GM12892 (cell line): ENCODE results near the gene TTC31.
"Not testable (repeated sequence)": the region's sequence is repeated elsewhere in the genome, so short reads cannot be mapped to it uniquely, and the experiment has no call there.

Experiments
- DNase-seq: peaks from one replicate; pipeline ENCODE4 v3.0.0; 2011; ENCODE audit not compliant: insufficient read length
- FAIRE-seq: peaks from 2 replicates; lab custom pipeline; 2011; peaks lifted over from hg19 to GRCh38; lab: Jason Lieb, UNC
- POLR2A ChIP-seq: IDR thresholded peaks from 2 replicates; pipeline ENCODE4 v1.6.1; 2011; ENCODE audit warnings: low read depth, low read length, control low read depth
- POLR2AphosphoS5 ChIP-seq: IDR thresholded peaks from 2 replicates; pipeline ENCODE4 v1.6.1; 2011; ENCODE audit warnings: low read depth, low read length, control low read depth
- TAF1 ChIP-seq: IDR thresholded peaks from 2 replicates; pipeline ENCODE4 v1.6.1; 2011; ENCODE audit warnings: low read depth, mild to moderate bottlenecking, control low read depth, low read length, borderline replicate concordance

Gene TTC31

GRCh38 chr2:74481961-74482800 is 700 bp upstream of the TTC31 start:
- DNase-seq: peak; percentile 52
- TF ChIP-seq POLR2AphosphoS5 (0 out of 2 replicates have a peak, but pooled peaks have one; percentile 7), POLR2A (no peak), TAF1 (peak; percentile 15; the same call in 1 of the 2 replicates)
- FAIRE-seq: peak; percentile 9

- FAIRE-seq, DNase-seq: not testable (repeated sequence)
Observed at GRCh38 chr2:74483675-74484164, 839 bp downstream of the TTC31 start.

DNA sequence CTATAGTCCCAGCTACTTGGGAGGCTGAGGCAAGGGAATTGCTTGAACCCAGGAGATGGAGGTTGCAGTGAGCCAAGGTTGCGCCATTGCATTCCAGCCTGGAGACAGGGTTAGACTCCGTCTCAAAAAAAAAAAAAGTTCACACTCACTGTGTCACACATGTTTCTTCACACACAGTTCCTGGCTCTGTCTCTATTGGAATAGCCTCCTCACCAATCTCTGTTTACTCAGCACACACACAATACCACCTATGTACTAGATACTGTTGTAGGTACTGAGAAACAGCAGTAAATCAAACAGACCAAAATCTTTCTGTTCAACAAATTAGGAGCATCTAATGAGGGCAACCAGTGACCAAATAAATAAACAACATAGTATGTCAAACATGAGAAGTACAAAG is 3.3 kb downstream of the TTC31 start:
- DNase-seq (no peak), FAIRE-seq (no peak)
- no peak for TF ChIP-seq POLR2A
- no peak for TF ChIP-seq POLR2AphosphoS5
- no peak for TF ChIP-seq TAF1

- FAIRE-seq: no peak
- DNase-seq: no peak
- TF ChIP-seq TAF1 (no peak), POLR2AphosphoS5 (no peak), POLR2A (no peak)
Observed at GRCh38 chr2:74488643-74489481, 6.0 kb downstream of the TTC31 start.

DNA sequence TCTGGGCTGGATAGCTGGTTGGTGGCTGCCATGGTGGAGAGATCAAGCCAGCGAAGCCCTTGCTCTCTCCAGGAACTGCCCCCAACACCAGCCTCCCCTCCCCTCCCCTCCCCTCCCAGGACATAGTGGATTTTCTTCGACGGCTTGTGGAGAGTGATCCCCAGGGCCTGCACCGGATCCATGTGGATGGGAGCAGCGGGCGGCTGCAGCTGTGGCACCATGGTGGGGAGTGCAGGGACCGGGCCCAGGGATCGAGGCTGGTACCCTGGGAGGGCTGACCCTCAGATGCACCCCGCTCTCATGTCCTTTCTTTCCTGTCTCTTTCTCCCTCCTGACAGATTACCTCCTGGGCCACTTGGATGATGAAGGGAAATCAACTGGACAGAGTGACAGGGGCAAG is 7.0 kb downstream of the TTC31 start:
- DNase-seq: no peak
- TF ChIP-seq TAF1: no peak
- no peak for TF ChIP-seq POLR2A
- no peak for TF ChIP-seq POLR2AphosphoS5
- no peak for FAIRE-seq

DNA sequence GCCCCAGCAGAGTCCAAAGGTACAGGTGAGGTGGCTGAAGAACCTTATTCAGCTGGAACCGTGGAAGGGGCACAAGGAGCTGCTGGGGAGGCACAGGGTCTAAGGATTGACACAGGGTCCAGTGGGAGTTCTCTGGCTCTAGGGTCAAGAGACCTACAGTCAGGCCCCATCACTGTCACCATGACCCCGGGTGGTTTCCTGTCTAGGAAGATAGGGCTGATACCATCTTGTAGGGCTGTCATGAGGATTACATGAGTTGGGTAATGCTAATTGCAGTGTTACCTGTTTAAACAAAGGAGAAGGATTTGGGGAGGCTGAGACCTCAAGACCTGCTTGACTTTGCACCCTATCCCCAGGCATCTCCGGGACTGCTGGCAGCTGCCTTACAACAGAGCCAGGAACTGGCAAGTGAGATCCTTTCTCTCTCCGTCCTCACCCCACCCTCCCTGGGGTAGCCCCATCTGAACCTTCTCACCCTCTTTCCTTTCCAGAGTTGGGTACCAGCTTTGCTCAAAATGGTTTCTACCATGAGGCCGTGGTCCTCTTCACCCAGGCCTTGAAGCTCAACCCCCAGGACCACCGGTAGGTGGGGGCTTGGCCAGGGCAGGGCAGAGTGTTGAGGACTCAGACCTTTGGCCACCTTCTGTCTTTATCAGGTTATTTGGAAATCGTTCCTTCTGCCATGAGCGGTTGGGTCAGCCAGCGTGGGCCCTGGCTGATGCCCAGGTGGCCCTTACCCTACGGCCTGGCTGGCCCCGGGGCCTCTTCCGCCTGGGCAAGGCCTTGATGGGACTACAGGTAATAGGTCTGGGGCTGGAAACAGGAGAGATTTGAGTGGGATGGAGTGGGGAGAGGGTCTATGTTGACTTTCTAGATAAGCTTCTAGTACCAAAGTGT is 9.0 kb downstream of the TTC31 start:
- TF ChIP-seq POLR2A (no peak), POLR2AphosphoS5 (no peak), TAF1 (no peak)
- no peak for DNase-seq
- FAIRE-seq: no peak

GRCh38 chr2:74493546-74493945 is 10.7 kb downstream of the TTC31 start:
- no peak for FAIRE-seq
- TF ChIP-seq TAF1 (no peak), POLR2AphosphoS5 (no peak), POLR2A (no peak)
- no peak for DNase-seq

DNA sequence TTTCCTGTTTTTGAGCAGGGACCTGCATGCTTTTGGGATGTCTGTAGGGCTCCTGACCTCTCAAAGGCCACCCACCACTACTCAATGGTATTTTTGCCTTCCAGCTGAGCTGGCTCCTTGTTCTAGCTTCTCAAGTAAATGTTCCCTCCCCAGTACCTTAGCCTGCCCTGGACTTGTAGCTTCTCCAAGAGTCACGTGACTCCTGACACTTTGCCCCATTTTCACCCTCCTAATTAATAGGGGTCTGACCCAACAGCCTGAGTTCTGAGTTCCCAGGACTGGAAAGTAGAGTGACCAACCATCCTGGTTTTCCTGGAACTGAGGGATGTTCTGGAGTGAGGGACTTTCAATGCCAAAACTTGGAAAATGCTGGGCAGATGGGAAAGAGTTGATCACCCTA is 12.6 kb downstream of the TTC31 start:
- TF ChIP-seq POLR2A (no peak), POLR2AphosphoS5 (no peak), TAF1 (no peak)
- no peak for DNase-seq
- no peak for FAIRE-seq

- FAIRE-seq: no peak
- DNase-seq: no peak
- TF ChIP-seq TAF1 (no peak), POLR2AphosphoS5 (no peak), POLR2A (no peak)
Observed at GRCh38 chr2:74496997-74497776, 14.3 kb downstream of the TTC31 start.

DNA sequence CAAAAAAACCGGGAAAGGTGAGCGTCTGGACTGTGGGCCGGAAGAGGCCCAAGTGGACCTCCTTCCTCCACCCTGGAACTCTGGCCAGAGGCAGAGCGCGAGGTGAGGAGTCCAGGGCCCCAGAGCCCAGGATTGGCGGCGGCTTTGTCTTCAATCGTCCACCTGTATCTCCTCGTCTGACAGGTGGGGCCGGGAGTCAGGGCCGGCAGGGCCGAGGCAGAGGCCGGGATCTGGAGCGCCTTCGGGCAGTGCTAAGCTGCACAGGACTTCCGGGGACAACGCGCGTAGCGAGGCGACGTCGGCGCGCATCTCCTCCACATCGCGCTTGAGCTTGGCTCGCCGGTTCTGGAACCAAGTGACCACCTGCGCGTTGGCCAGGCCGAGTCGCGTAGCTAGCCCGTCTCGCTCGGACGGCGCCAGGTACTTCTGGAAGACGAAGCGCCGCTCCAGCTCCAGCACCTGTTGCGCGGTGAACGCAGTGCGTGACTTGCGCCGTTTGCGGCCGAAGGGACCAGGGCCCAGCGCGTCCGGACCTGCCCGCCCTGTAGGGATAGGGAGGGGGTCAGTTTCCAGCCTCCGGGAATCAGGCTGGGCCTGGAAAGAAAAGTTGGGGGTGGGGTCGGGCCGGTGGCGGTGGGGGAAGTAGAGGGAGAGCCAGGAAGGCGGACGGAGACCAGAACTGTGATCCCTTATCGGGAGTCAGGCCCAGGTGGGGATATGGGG is 15.1 kb downstream of the TTC31 start:
- no peak for FAIRE-seq
- TF ChIP-seq POLR2A (peak; percentile 23; the same call in 1 of the 2 replicates), TAF1 (no peak), POLR2AphosphoS5 (peak; percentile 61; the same call in 1 of the 2 replicates)
- DNase-seq: no peak
